ENCODE measurements around the gene SYCN.
"Not testable (repeated sequence)": the region's sequence is repeated elsewhere in the genome, so short reads cannot be mapped to it uniquely, and the experiment has no call there.

Gene SYCN

GRCh38 chr19:39203372-39204341 is at the start of gene SYCN:
TSS of gene SYCN (minus strand) at chr19:39204263. CDS start at chr19:39204254, 9 bp downstream.
- no peak for DNase-seq

GRCh38 chr19:39253374-39254149 is 49.5 kb upstream of the SYCN start:
- no peak for DNase-seq

- DNase-seq = no peak
Measured at GRCh38 chr19:39252458-39252857, 48.4 kb upstream of the SYCN start.

- DNase-seq = no peak
Measured at GRCh38 chr19:39251846-39252245, 47.8 kb upstream of the SYCN start.

- no peak for DNase-seq
Measured at GRCh38 chr19:39251081-39251480, 47.0 kb upstream of the SYCN start.

GRCh38 chr19:39248806-39249205 is 44.7 kb upstream of the SYCN start, which contains the start of gene IFNL4:
TSS of gene IFNL4 (minus strand) at chr19:39248856.
- DNase-seq = no peak

- DNase-seq = no peak
Measured at GRCh38 chr19:39247701-39248664, 43.9 kb upstream of the SYCN start.

- peak; percentile 27 for DNase-seq
Measured at GRCh38 chr19:39246951-39247669, 43.0 kb upstream of the SYCN start.

- not testable (repeated sequence) for DNase-seq
Measured at GRCh38 chr19:39245166-39245565, 41.1 kb upstream of the SYCN start.

GRCh38 chr19:39244410-39245100 is 40.5 kb upstream of the SYCN start, which contains the start of gene IFNL3:
TSS of gene IFNL3 (minus strand) at chr19:39245006. CDS start at chr19:39244967, 39 bp downstream.
- DNase-seq = not testable (repeated sequence)

GRCh38 chr19:39243741-39244140 is 39.7 kb upstream of the SYCN start:
- not testable (repeated sequence) for DNase-seq

- no peak for DNase-seq
Measured at GRCh38 chr19:39240421-39240820, 36.4 kb upstream of the SYCN start.

GRCh38 chr19:39238944-39239343 is 34.9 kb upstream of the SYCN start:
- no peak for DNase-seq

GRCh38 chr19:39238209-39238608 is 34.1 kb upstream of the SYCN start:
- DNase-seq = no peak

- peak; percentile 32 for DNase-seq
Measured at GRCh38 chr19:39237200-39238184, 33.4 kb upstream of the SYCN start.

- no peak for DNase-seq
Measured at GRCh38 chr19:39236527-39236926, 32.5 kb upstream of the SYCN start.

GRCh38 chr19:39232708-39233107 is 28.6 kb upstream of the SYCN start:
- DNase-seq = no peak

- no peak for DNase-seq
Measured at GRCh38 chr19:39230096-39230764, 26.2 kb upstream of the SYCN start.

- DNase-seq = no peak
Measured at GRCh38 chr19:39224910-39225309, 20.8 kb upstream of the SYCN start.

All from activated T-cell treated with anti-CD3 and anti-CD28 coated beads for 4 hours (primary cell).